Spinal cord (tissue), 10 donors: ENCODE results near the gene CACNG4. TPM values are rescaled to one million over a fixed set of nuclear protein-coding genes. Genes with fewer than 3 reads are reported as not detected.

Source experiments
- DNase-seq, 6 donors: peaks; one replicate each; pipeline versions ENCODE4 v3.0.0 to v3.0.0-alpha.2; 2013 to 2015; ENCODE audit warnings: low spot score in 6 of 6, low read depth in 4 of 6
- H3K27ac ChIP-seq: one replicate; pipeline ENCODE4 v1.5.1; 2013; ENCODE audit warnings: low read depth, low read length, control low read depth
- H3K27me3 ChIP-seq: one replicate; pipeline ENCODE4 v1.6.1; 2013; ENCODE audit warnings: low read length; ENCODE audit not compliant: control insufficient read depth, insufficient read depth
- H3K36me3 ChIP-seq: one replicate; pipeline ENCODE4 v1.6.1; 2013; ENCODE audit warnings: low read length; ENCODE audit not compliant: control insufficient read depth, insufficient read depth
- H3K4me1 ChIP-seq: one replicate; pipeline ENCODE4 v1.6.1; 2013; ENCODE audit warnings: low read length; ENCODE audit not compliant: control insufficient read depth, insufficient read depth
- H3K4me3 ChIP-seq: one replicate; pipeline ENCODE4 v1.5.1; 2013; ENCODE audit warnings: low read depth, low read length, control low read depth
- H3K9me3 ChIP-seq: one replicate; pipeline ENCODE4 v1.6.1; 2013; ENCODE audit warnings: low read length; ENCODE audit not compliant: control insufficient read depth, insufficient read depth
- WGBS: methylation state at CpG from one replicate; pipeline ENCODE4 v1.1.5; 2013; ENCODE audit warnings: missing lambda C conversion rate; ENCODE audit not compliant: insufficient coverage; 5-methylcytosine and 5-hydroxymethylcytosine counted together
- polyA plus RNA-seq, 2 donors: library from polyadenylated mRNA; unstranded; fragments of 120-200 nt; gene quantifications; one replicate each; pipeline ENCODE4 v1.2.1, GENCODE V29; 2013; ENCODE audit not compliant: insufficient read length in 2 of 2
- total RNA-seq, 2 donors: library from RNA; depleted of rRNA in 1 of 2; stranded (reverse); fragments of 120-200 nt in 1 of 2; fragments of >200 nt in 1 of 2; gene quantifications; one replicate each; pipeline versions ENCODE4 v1.2.3 to v1.2.4, GENCODE V29; 2013 to 2014
- donor health status: healthy.

CACNG4 gene
- total and polyA plus RNA-seq, 4 donors: 19.7 to 161 (median 86.1) TPM

- Histone ChIP-seq H3K27ac (no peak overlapping the region), H3K36me3 (no peaks in the 10 kb centered on the region), H3K27me3 (peaks cover 2% of the 10 kb centered on the region), H3K4me3 (no peak overlapping the region), H3K4me1 (no peaks in the 10 kb centered on the region), H3K9me3 (no peaks in the 10 kb centered on the region)
- no peak for DNase-seq
- WGBS: 100% methylated on average over 1 of the region's 5 CpGs
Observed at GRCh38 chr17:66928949-66929348, 35.6 kb upstream of the CACNG4 start.

GRCh38 chr17:66929591-66929990 is 34.9 kb upstream of the CACNG4 start:
- H3K4me1 ChIP-seq: no peaks in the 10 kb centered on the region
- 0% methylated on average over 1 of the region's 1 CpG for WGBS
- no peak for DNase-seq
- no peaks in the 10 kb centered on the region for H3K36me3 ChIP-seq
- H3K4me3 ChIP-seq: no peak overlapping the region
- no peak overlapping the region for H3K27ac ChIP-seq
- peaks cover 2% of the 10 kb centered on the region for H3K27me3 ChIP-seq
- no peaks in the 10 kb centered on the region for H3K9me3 ChIP-seq

DNA sequence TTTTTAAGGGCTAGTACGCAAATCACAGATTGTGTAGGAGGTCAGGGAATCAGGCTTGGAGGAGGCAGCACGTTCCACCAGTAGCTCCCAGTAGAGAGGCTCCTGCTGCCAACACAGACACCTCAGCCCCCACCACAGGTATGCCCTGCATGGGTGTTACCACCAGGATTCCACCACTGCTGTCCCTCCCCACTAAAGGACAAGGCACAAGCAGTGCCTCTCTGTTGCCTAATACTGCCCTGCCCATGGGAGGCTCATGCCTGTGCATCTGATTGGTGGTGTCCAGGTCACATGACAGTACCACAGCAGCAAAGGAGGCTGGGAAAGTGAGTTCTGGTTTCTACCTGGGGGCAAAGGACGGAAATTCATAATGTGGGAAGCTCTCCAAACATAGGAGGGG is 33.6 kb upstream of the CACNG4 start:
- 86% methylated on average over 2 of the region's 3 CpGs for WGBS
- DNase-seq: no peak
- Histone ChIP-seq H3K27ac (no peak overlapping the region), H3K4me3 (no peak overlapping the region), H3K27me3 (peaks cover 2% of the 10 kb centered on the region), H3K36me3 (no peaks in the 10 kb centered on the region), H3K9me3 (no peaks in the 10 kb centered on the region), H3K4me1 (no peaks in the 10 kb centered on the region)

DNA sequence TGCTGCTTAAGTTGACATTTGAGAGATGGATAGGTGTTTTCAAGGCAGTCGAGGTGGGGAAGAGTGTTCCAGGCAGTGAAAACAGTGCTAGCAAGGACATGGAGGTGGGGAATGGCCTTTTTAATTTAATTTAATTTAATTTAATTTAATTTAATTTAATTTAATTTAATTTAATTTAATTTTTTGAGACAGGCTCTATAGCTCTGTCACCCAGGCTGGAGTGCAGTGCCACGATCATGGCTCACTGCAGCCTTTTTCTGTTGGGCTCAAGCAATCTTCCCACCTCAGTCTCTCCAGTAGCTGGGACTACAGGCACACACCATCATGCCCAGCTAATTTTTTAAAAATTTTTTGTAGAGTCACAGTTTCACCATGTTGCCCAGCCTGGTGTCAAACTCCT is 32.2 kb upstream of the CACNG4 start:
- Histone ChIP-seq H3K4me1 (no peaks in the 10 kb centered on the region), H3K4me3 (no peak overlapping the region), H3K27me3 (peaks cover 2% of the 10 kb centered on the region), H3K27ac (no peak overlapping the region), H3K36me3 (no peaks in the 10 kb centered on the region), H3K9me3 (no peaks in the 10 kb centered on the region)
- no peak for DNase-seq
- WGBS: 100% methylated on average over 1 of the region's 2 CpGs

GRCh38 chr17:66934040-66934439 is 30.5 kb upstream of the CACNG4 start:
- H3K4me1 ChIP-seq: peaks cover 6% of the 10 kb centered on the region
- peaks cover 4% of the 10 kb centered on the region for H3K9me3 ChIP-seq
- H3K27me3 ChIP-seq: no peaks in the 10 kb centered on the region
- 91% methylated on average over 1 of the region's 2 CpGs for WGBS
- DNase-seq: no peak
- H3K36me3 ChIP-seq: no peaks in the 10 kb centered on the region
- H3K27ac ChIP-seq: no peak overlapping the region
- H3K4me3 ChIP-seq: no peak overlapping the region

- H3K36me3 ChIP-seq: no peaks in the 10 kb centered on the region
- H3K4me1 ChIP-seq: peaks cover 6% of the 10 kb centered on the region
- WGBS: no CpG with 5 or more reads among the region's 2 CpGs
- no peak for DNase-seq
- no peak overlapping the region for H3K4me3 ChIP-seq
- H3K27me3 ChIP-seq: peaks cover 3% of the 10 kb centered on the region
- peaks cover 4% of the 10 kb centered on the region for H3K9me3 ChIP-seq
- no peak overlapping the region for H3K27ac ChIP-seq
Observed at GRCh38 chr17:66935717-66936116, 28.8 kb upstream of the CACNG4 start.

GRCh38 chr17:66938656-66939055 is 25.9 kb upstream of the CACNG4 start:
- peaks cover 4% of the 10 kb centered on the region for H3K9me3 ChIP-seq
- no peak for DNase-seq
- no peak overlapping the region for H3K4me3 ChIP-seq
- no peak overlapping the region for H3K27ac ChIP-seq
- H3K27me3 ChIP-seq: peaks cover 3% of the 10 kb centered on the region
- H3K4me1 ChIP-seq: peaks cover 7% of the 10 kb centered on the region
- H3K36me3 ChIP-seq: no peaks in the 10 kb centered on the region
- 57% methylated on average over 9 of the region's 10 CpGs for WGBS

- no peak for DNase-seq
- peaks cover 3% of the 10 kb centered on the region for H3K27me3 ChIP-seq
- no peak overlapping the region for H3K4me3 ChIP-seq
- peaks cover 4% of the 10 kb centered on the region for H3K9me3 ChIP-seq
- peaks cover 16% of the 10 kb centered on the region for H3K4me1 ChIP-seq
- WGBS: 82% methylated on average over 5 of the region's 12 CpGs
- no peak overlapping the region for H3K27ac ChIP-seq
- no peaks in the 10 kb centered on the region for H3K36me3 ChIP-seq
Observed at GRCh38 chr17:66939461-66940114, 24.9 kb upstream of the CACNG4 start.

GRCh38 chr17:66941249-66941648 is 23.3 kb upstream of the CACNG4 start:
- WGBS: 94% methylated on average over 3 of the region's 3 CpGs
- H3K4me3 ChIP-seq: no peak overlapping the region
- H3K27me3 ChIP-seq: peaks cover 3% of the 10 kb centered on the region
- no peaks in the 10 kb centered on the region for H3K36me3 ChIP-seq
- peaks cover 4% of the 10 kb centered on the region for H3K9me3 ChIP-seq
- peaks cover 30% of the 10 kb centered on the region for H3K4me1 ChIP-seq
- no peak overlapping the region for H3K27ac ChIP-seq
- no peak for DNase-seq

GRCh38 chr17:66941773-66942450 is 22.6 kb upstream of the CACNG4 start:
- no peaks in the 10 kb centered on the region for H3K36me3 ChIP-seq
- H3K4me1 ChIP-seq: peaks cover 33% of the 10 kb centered on the region
- H3K27me3 ChIP-seq: peaks cover 3% of the 10 kb centered on the region
- H3K27ac ChIP-seq: no peak overlapping the region
- no peak for DNase-seq
- peaks cover 4% of the 10 kb centered on the region for H3K9me3 ChIP-seq
- 95% methylated on average over 8 of the region's 8 CpGs for WGBS
- no peak overlapping the region for H3K4me3 ChIP-seq
